WTC11 (cell line): ENCODE data around the gene USP7. TPM values are rescaled to one million over a fixed set of nuclear protein-coding genes. Genes with fewer than 3 reads are reported as not detected.

ENCODE experiments used
- ATAC-seq: fragments of 200-7000 bp; cut with Tn5 transposase; 2 replicates; pipeline ENCODE4 v1.10.0; 2021; ENCODE audit warnings: mild to moderate bottlenecking, moderate library complexity
- CTCF ChIA-PET: fragments of 300-600 bp; sonication (Branson Sonifier 250); formaldehyde crosslinking; loops from one replicate; lab custom pipeline; 2021; ENCODE audit warnings: antibody characterized with exemption; lab: Charles Lee
- POLR2A ChIA-PET: fragments of 350-600 bp; sonication (Branson Sonifier 250); formaldehyde crosslinking; loops from one replicate; lab custom pipeline; 2021; ENCODE audit warnings: antibody characterized with exemption; lab: Charles Lee
- DNase-seq: peaks from one replicate; pipeline ENCODE4 v3.0.0; 2021; ENCODE audit warnings: low spot score
- H3K27ac Mint-ChIP-seq: 2 replicates; pipeline ENCODE4 v1.8.0; 2021; ENCODE audit warnings: mixed read lengths
- H3K27me3 Mint-ChIP-seq: 2 replicates; pipeline ENCODE4 v1.8.0; 2021; ENCODE audit warnings: low read depth, mild to moderate bottlenecking, moderate library complexity, mixed read lengths
- H3K36me3 Mint-ChIP-seq: 2 replicates; pipeline ENCODE4 v1.8.0; 2021; ENCODE audit warnings: mixed read lengths
- H3K4me1 Mint-ChIP-seq: 2 replicates; pipeline ENCODE4 v1.8.0; 2022; ENCODE audit warnings: mixed read lengths
- H3K4me3 Mint-ChIP-seq: 2 replicates; pipeline ENCODE4 v1.8.0; 2021; ENCODE audit warnings: mild to moderate bottlenecking, moderate library complexity, mixed read lengths
- H3K9me3 Mint-ChIP-seq: 2 replicates; pipeline ENCODE4 v1.8.0; 2021; ENCODE audit warnings: mixed read lengths
- CREB1 ChIP-seq: sonication (generic); formaldehyde crosslinking; IDR thresholded peaks from 2 replicates; pipeline ENCODE4 v1.8.0; 2023; ENCODE audit warnings: mild to moderate bottlenecking, missing genetic modification reagents
- CREM ChIP-seq: sonication (generic); formaldehyde crosslinking; IDR thresholded peaks from 2 replicates; pipeline ENCODE4 v1.8.1; 2022; ENCODE audit warnings: mild to moderate bottlenecking, missing genetic modification reagents, moderate library complexity
- ELF4 ChIP-seq: sonication (generic); formaldehyde crosslinking; IDR thresholded peaks from 2 replicates; pipeline ENCODE4 v1.8.1; 2022; ENCODE audit warnings: low read depth, mild to moderate bottlenecking, moderate library complexity, missing genetic modification reagents
- GABPB1 ChIP-seq: sonication (generic); formaldehyde crosslinking; IDR thresholded peaks from 2 replicates; pipeline ENCODE4 v1.8.1; 2023; ENCODE audit warnings: mild to moderate bottlenecking, missing genetic modification reagents
- IRF2 ChIP-seq: sonication (generic); formaldehyde crosslinking; IDR thresholded peaks from 2 replicates; pipeline ENCODE4 v1.8.0; 2022; ENCODE audit warnings: low read depth, missing genetic modification reagents, borderline replicate concordance
- JUN ChIP-seq: sonication (generic); formaldehyde crosslinking; IDR thresholded peaks from 2 replicates; pipeline ENCODE4 v1.8.0; 2023; ENCODE audit warnings: mild to moderate bottlenecking, missing genetic modification reagents
- NFATC4 ChIP-seq: fragments of 250-450 bp; sonication (Bioruptor Pico); IDR thresholded peaks from 2 replicates; pipeline ENCODE4 v1.9.0; 2021; ENCODE audit warnings: mild to moderate bottlenecking
- NFE2L1 ChIP-seq: sonication (generic); formaldehyde crosslinking; IDR thresholded peaks from 2 replicates; pipeline ENCODE4 v1.8.1; 2023; ENCODE audit warnings: missing genetic modification reagents
- NR1H2 ChIP-seq: sonication (generic); formaldehyde crosslinking; IDR thresholded peaks from 2 replicates; pipeline ENCODE4 v1.9.0; 2021; ENCODE audit warnings: mild to moderate bottlenecking, moderate library complexity, missing genetic modification reagents
- NR2C2 ChIP-seq: sonication (generic); formaldehyde crosslinking; IDR thresholded peaks from 2 replicates; pipeline ENCODE4 v1.8.0; 2022; ENCODE audit warnings: mild to moderate bottlenecking, missing genetic modification reagents
- ZNF219 ChIP-seq: sonication (generic); formaldehyde crosslinking; IDR thresholded peaks from 2 replicates; pipeline ENCODE4 v1.8.0; 2023; ENCODE audit warnings: missing genetic modification reagents, mild to moderate bottlenecking, borderline replicate concordance
- ZNF263 ChIP-seq: sonication (generic); formaldehyde crosslinking; IDR thresholded peaks from 2 replicates; pipeline ENCODE4 v1.8.1; 2022; ENCODE audit warnings: low read depth, mild to moderate bottlenecking, moderate library complexity, missing genetic modification reagents
- ZNF671 ChIP-seq: fragments of 250-450 bp; sonication (Bioruptor Pico); IDR thresholded peaks from 2 replicates; pipeline ENCODE4 v1.8.0; 2021; ENCODE audit warnings: mild to moderate bottlenecking
- total RNA-seq: library from RNA; stranded (reverse); gene quantifications from 3 replicates; pipeline ENCODE4 v1.2.3, GENCODE V29; 2021
- TF ChIP-seq, protein P1 (sequence below): sonication (generic); formaldehyde crosslinking; IDR thresholded peaks from 2 replicates; pipeline ENCODE4 v1.8.1; 2022; ENCODE audit warnings: mild to moderate bottlenecking, missing genetic modification reagents, moderate library complexity, borderline replicate concordance
- TF ChIP-seq, protein P2 (sequence below): fragments of 250-450 bp; sonication (Bioruptor Pico); IDR thresholded peaks from 2 replicates; pipeline ENCODE4 v1.9.0; 2021; ENCODE audit warnings: mild to moderate bottlenecking, borderline replicate concordance
- TF ChIP-seq, protein P3 (sequence below): sonication (generic); formaldehyde crosslinking; IDR thresholded peaks from 2 replicates; pipeline ENCODE4 v1.8.0; 2022; ENCODE audit warnings: mild to moderate bottlenecking, missing genetic modification reagents
- TF ChIP-seq, protein P4 (sequence below): fragments of 250-450 bp; sonication (Bioruptor Pico); conservative IDR thresholded peaks from 2 replicates; pipeline ENCODE4 v1.9.0; 2021; ENCODE audit warnings: mild to moderate bottlenecking
- TF ChIP-seq, protein P5 (sequence below): sonication (generic); formaldehyde crosslinking; conservative IDR thresholded peaks from 2 replicates; pipeline ENCODE4 v1.8.1; 2022; ENCODE audit warnings: mild to moderate bottlenecking, missing genetic modification reagents
- TF ChIP-seq, protein P6 (sequence below): sonication (generic); formaldehyde crosslinking; IDR thresholded peaks from 2 replicates; pipeline ENCODE4 v1.8.0; 2023; ENCODE audit warnings: mild to moderate bottlenecking, missing genetic modification reagents
- TF ChIP-seq, protein P7 (sequence below): sonication (generic); formaldehyde crosslinking; IDR thresholded peaks from 2 replicates; pipeline ENCODE4 v1.8.1; 2022; ENCODE audit warnings: mild to moderate bottlenecking, moderate library complexity, missing genetic modification reagents
- TF ChIP-seq, protein P8 (sequence below): fragments of 200-600 bp; IDR thresholded peaks from 2 replicates; pipeline ENCODE4 v1.8.0; 2022; ENCODE audit warnings: antibody characterized with exemption

The USP7 gene
- total RNA-seq, 1 experiment from 2014 or later: 211 TPM

DNA sequence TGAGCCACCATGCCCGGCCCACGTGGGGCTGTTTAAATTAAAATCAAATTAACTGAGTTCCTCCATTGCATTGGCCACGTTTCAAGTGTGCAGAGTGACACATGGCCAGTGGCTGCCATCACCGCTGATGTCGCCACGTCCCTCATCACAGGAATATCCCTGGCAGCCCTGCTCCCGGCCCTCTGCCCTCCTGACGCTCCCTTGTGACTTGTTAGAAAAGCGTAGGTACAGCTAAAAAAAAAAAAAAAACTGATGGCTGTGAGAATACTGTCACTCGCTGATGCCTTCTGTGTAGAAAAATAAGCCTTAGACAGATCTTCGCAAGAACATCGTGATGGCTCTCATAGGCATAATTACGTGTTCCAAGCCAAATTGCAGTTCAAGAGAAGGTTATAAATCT lies 116.6 kb downstream of the USP7 start (continued):
- TF ChIP-seq, protein P1, sequence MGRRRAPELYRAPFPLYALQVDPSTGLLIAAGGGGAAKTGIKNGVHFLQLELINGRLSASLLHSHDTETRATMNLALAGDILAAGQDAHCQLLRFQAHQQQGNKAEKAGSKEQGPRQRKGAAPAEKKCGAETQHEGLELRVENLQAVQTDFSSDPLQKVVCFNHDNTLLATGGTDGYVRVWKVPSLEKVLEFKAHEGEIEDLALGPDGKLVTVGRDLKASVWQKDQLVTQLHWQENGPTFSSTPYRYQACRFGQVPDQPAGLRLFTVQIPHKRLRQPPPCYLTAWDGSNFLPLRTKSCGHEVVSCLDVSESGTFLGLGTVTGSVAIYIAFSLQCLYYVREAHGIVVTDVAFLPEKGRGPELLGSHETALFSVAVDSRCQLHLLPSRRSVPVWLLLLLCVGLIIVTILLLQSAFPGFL (CRISPR knock-in tag): no peak
- TF ChIP-seq JUN (no peak), IRF2 (CRISPR knock-in tag) (no peak)
- TF ChIP-seq, protein P2, sequence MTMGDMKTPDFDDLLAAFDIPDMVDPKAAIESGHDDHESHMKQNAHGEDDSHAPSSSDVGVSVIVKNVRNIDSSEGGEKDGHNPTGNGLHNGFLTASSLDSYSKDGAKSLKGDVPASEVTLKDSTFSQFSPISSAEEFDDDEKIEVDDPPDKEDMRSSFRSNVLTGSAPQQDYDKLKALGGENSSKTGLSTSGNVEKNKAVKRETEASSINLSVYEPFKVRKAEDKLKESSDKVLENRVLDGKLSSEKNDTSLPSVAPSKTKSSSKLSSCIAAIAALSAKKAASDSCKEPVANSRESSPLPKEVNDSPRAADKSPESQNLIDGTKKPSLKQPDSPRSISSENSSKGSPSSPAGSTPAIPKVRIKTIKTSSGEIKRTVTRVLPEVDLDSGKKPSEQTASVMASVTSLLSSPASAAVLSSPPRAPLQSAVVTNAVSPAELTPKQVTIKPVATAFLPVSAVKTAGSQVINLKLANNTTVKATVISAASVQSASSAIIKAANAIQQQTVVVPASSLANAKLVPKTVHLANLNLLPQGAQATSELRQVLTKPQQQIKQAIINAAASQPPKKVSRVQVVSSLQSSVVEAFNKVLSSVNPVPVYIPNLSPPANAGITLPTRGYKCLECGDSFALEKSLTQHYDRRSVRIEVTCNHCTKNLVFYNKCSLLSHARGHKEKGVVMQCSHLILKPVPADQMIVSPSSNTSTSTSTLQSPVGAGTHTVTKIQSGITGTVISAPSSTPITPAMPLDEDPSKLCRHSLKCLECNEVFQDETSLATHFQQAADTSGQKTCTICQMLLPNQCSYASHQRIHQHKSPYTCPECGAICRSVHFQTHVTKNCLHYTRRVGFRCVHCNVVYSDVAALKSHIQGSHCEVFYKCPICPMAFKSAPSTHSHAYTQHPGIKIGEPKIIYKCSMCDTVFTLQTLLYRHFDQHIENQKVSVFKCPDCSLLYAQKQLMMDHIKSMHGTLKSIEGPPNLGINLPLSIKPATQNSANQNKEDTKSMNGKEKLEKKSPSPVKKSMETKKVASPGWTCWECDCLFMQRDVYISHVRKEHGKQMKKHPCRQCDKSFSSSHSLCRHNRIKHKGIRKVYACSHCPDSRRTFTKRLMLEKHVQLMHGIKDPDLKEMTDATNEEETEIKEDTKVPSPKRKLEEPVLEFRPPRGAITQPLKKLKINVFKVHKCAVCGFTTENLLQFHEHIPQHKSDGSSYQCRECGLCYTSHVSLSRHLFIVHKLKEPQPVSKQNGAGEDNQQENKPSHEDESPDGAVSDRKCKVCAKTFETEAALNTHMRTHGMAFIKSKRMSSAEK (CRISPR knock-in tag): no peak

DNA sequence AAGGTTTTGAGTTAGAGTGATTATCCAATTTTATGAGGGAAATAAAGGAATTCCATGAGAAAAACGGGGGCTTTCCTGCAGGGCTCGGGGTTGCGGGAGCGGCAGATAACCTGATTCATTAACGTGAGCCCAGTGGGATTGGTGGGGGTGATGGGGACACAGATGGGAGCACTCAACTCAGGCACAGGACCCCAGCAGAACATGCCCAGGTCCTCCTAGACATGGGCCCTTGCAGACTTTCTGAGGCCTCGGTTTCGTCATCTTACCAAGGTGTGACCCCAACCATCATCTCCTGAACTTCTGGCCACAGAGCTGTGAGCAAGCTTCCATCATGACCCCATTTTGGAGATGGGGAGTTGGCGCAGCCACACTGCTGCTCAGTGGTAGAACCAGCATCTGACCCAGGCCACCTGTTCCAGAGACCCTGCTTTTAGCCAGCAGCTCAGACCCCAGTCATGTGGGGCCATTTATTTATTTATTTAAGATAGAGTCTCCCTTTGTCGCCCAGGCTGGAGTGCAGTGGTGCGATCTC lies 117.2 kb downstream of the USP7 start:
- DNase-seq (no peak), ATAC-seq (no peak)
- ChIA-PET CTCF (interaction anchor here (0.6 to 1.7 kb wide), 2 partner anchors 8 to 192 kb away, joined by 3 to 5 read pairs; no protein-coding TSS in a partner anchor), POLR2A (no interaction called here)
- Mint-ChIP-seq H3K4me1 (peaks cover 57% of the 10 kb centered on the region), H3K4me3 (no peak overlapping the region), H3K36me3 (peaks cover 32% of the 10 kb centered on the region), H3K27me3 (no peaks in the 10 kb centered on the region), H3K27ac (no peak overlapping the region), H3K9me3 (no peaks in the 10 kb centered on the region)
- TF ChIP-seq, protein P3, sequence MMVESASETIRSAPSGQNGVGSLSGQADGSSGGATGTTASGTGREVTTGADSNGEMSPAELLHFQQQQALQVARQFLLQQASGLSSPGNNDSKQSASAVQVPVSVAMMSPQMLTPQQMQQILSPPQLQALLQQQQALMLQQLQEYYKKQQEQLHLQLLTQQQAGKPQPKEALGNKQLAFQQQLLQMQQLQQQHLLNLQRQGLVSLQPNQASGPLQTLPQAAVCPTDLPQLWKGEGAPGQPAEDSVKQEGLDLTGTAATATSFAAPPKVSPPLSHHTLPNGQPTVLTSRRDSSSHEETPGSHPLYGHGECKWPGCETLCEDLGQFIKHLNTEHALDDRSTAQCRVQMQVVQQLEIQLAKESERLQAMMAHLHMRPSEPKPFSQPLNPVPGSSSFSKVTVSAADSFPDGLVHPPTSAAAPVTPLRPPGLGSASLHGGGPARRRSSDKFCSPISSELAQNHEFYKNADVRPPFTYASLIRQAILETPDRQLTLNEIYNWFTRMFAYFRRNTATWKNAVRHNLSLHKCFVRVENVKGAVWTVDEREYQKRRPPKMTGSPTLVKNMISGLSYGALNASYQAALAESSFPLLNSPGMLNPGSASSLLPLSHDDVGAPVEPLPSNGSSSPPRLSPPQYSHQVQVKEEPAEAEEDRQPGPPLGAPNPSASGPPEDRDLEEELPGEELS: no peak
- TF ChIP-seq, protein P4, sequence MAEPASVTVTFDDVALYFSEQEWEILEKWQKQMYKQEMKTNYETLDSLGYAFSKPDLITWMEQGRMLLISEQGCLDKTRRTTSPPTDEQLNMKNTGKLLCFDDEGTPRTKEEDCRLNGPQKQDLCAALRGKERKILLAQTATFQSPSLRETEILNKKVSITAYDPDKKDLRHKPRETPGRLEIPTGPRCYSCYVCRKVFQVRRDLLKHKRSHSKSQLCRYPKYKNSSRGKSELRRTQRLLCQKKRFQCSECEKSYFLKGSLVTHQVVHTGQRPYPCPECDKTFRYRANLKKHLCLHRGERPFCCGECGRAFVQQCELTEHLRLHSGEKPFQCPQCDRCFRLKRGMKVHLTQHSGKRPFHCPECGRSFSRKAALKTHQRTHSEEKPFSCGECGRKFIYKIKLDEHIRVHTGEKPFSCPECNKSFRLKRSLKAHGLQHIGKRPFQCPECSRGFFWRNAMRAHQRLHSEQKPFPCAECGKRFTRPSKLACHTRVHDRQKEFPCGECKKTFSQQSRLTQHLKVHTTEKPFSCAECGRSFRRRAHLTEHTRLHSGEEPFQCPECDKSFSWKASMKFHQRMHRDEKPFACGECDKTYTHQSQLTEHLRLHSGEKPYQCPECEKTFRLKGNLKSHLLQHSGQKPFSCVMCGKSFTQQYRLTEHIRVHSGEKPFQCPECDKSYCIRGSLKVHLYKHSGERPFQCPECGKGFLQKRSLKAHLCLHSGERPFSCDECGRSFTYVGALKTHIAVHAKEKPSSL (CRISPR knock-in tag): no peak
- TF ChIP-seq, protein P5, sequence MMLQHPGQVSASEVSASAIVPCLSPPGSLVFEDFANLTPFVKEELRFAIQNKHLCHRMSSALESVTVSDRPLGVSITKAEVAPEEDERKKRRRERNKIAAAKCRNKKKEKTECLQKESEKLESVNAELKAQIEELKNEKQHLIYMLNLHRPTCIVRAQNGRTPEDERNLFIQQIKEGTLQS (CRISPR knock-in tag): no peak
- no peak for TF ChIP-seq NR1H2 (CRISPR knock-in tag)
- TF ChIP-seq ZNF263 (CRISPR knock-in tag): no peak
- TF ChIP-seq, protein P6, sequence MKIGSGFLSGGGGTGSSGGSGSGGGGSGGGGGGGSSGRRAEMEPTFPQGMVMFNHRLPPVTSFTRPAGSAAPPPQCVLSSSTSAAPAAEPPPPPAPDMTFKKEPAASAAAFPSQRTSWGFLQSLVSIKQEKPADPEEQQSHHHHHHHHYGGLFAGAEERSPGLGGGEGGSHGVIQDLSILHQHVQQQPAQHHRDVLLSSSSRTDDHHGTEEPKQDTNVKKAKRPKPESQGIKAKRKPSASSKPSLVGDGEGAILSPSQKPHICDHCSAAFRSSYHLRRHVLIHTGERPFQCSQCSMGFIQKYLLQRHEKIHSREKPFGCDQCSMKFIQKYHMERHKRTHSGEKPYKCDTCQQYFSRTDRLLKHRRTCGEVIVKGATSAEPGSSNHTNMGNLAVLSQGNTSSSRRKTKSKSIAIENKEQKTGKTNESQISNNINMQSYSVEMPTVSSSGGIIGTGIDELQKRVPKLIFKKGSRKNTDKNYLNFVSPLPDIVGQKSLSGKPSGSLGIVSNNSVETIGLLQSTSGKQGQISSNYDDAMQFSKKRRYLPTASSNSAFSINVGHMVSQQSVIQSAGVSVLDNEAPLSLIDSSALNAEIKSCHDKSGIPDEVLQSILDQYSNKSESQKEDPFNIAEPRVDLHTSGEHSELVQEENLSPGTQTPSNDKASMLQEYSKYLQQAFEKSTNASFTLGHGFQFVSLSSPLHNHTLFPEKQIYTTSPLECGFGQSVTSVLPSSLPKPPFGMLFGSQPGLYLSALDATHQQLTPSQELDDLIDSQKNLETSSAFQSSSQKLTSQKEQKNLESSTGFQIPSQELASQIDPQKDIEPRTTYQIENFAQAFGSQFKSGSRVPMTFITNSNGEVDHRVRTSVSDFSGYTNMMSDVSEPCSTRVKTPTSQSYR: no peak
- TF ChIP-seq NFATC4 (CRISPR knock-in tag): no peak
- no peak for TF ChIP-seq ZNF671 (CRISPR knock-in tag)
- TF ChIP-seq NR2C2 (CRISPR knock-in tag): no peak
- TF ChIP-seq ELF4 (CRISPR knock-in tag): no peak
- no peak for TF ChIP-seq CREB1 (CRISPR knock-in tag)
- no peak for TF ChIP-seq NFE2L1 (CRISPR knock-in tag)
- no peak for TF ChIP-seq GABPB1
- TF ChIP-seq, protein P7, sequence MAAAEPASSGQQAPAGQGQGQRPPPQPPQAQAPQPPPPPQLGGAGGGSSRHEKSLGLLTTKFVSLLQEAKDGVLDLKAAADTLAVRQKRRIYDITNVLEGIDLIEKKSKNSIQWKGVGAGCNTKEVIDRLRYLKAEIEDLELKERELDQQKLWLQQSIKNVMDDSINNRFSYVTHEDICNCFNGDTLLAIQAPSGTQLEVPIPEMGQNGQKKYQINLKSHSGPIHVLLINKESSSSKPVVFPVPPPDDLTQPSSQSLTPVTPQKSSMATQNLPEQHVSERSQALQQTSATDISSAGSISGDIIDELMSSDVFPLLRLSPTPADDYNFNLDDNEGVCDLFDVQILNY (CRISPR knock-in tag): no peak
- TF ChIP-seq, protein P8, sequence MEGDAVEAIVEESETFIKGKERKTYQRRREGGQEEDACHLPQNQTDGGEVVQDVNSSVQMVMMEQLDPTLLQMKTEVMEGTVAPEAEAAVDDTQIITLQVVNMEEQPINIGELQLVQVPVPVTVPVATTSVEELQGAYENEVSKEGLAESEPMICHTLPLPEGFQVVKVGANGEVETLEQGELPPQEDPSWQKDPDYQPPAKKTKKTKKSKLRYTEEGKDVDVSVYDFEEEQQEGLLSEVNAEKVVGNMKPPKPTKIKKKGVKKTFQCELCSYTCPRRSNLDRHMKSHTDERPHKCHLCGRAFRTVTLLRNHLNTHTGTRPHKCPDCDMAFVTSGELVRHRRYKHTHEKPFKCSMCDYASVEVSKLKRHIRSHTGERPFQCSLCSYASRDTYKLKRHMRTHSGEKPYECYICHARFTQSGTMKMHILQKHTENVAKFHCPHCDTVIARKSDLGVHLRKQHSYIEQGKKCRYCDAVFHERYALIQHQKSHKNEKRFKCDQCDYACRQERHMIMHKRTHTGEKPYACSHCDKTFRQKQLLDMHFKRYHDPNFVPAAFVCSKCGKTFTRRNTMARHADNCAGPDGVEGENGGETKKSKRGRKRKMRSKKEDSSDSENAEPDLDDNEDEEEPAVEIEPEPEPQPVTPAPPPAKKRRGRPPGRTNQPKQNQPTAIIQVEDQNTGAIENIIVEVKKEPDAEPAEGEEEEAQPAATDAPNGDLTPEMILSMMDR: no peak
- TF ChIP-seq CREM (CRISPR knock-in tag): no peak
- TF ChIP-seq ZNF219 (CRISPR knock-in tag): no peak
